Fibroblast of the conjunctiva (primary cell): Measurements from ENCODE around the gene AREL1.

Source experiments
- DNase-seq: peaks from one replicate; pipeline ENCODE4 v3.0.0-alpha.2; 2010; ENCODE audit warnings: low read depth

Gene AREL1

DNA sequence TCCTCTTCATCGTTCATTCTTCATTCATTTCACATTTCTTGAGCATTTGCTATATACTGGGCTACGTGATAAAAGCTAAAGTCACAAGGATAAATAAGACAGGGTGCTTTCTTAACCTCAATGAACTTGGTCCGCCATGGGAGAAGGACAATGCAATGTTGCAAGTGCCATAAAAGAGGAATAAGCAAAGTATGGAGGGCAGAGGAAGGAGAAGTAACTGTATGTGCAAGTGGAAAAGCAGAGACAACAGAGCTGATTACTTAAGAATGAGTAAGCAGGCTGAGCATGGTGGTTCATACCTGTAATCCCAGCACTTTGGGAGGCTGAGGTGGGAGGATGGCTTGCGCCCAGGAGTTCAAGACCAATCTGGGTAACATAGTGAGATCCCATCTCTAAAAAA lies 14.4 kb downstream of the AREL1 start:
- no peak for DNase-seq

DNA sequence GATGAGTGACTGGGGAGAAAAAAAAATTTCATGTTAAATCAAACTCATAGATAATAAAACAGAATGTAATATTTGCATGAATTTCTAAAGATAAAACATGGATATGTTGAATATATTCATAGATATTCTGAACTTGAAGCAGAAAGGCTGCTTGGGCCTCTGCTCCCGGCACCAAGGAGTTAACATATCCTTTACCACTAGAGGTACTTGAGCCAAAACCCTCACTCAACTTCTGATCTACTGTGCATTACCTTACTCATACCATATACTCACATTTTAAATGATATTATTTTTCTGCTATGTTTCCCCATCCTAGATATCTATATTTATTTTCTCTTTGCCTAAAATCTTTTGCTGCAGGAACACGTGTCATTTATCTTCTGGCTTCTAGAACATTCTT lies 14.9 kb downstream of the AREL1 start:
- no peak for DNase-seq

GRCh38 chr14:74697543-74697942 lies 15.3 kb downstream of the AREL1 start:
- DNase-seq: no peak

GRCh38 chr14:74697011-74697410 lies 15.9 kb downstream of the AREL1 start:
- no peak for DNase-seq

- no peak for DNase-seq
Observed at GRCh38 chr14:74695406-74695805, 17.5 kb downstream of the AREL1 start.

- no peak for DNase-seq
Observed at GRCh38 chr14:74693191-74693590, 19.7 kb downstream of the AREL1 start.

GRCh38 chr14:74691456-74691855 lies 21.4 kb downstream of the AREL1 start:
- no peak for DNase-seq

- no peak for DNase-seq
Observed at GRCh38 chr14:74685921-74686678, 26.8 kb downstream of the AREL1 start.

GRCh38 chr14:74685056-74685455 lies 27.8 kb downstream of the AREL1 start:
- no peak for DNase-seq

DNA sequence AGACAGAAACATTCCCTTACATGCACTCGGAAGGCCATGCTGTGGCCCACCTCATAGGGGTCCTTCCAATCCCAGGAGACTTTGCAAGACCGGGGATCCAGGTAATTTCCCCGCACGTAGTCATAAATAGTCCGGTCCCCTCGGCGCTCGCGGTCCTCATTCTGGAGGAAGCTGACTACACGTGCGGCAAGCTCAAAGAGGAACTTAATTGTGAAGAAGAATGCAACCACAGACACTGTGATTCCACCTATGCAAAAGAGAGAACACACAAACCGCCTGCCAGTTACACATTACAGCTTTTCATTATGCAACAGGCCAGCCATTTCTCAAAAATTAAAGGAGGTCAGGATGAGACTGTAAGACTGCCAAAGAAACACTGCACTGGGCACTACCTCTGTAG lies 28.4 kb downstream of the AREL1 start:
- DNase-seq: no peak

DNA sequence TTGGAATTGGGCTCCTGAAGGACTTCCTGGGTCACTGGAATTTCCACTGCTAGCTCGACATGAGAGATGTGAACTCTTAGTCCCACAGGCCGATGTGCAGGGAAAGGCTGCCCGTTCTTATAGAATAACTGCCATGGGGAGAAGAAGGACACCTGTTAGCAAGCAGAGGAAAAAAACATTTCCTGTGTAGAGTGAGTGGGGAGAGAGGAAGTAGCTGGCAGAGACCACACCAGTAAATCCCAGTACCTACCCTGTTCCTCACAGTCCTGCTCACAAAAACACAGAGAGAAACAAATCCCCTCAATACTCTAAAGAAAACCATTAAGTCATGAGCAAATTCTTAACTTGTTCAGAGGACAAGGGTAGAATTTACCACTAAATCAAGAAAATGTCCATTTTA lies 29.5 kb downstream of the AREL1 start:
- no peak for DNase-seq

- no peak for DNase-seq
Observed at GRCh38 chr14:74682169-74682952, 30.5 kb downstream of the AREL1 start.

DNA sequence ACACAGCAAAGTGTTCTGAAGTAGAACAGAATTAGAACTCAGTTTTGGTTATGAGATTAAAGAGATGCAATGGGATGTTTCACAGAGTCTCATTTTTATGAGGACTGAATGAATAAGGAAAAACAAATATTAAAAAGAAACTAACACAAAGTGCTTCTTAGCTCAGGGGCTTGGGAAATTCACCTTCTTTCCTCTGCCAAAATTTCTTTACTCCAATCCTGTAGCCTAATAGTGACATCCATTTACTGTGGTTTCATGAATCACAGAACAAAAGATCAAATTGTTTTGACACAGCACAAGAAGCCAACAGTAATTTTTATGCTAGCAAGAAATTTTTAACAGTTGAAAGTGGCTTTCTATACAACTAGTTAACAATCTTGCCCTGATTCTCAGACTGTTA lies 37.7 kb downstream of the AREL1 start:
- DNase-seq: no peak

- no peak for DNase-seq
Observed at GRCh38 chr14:74673768-74674167, 39.1 kb downstream of the AREL1 start.

DNA sequence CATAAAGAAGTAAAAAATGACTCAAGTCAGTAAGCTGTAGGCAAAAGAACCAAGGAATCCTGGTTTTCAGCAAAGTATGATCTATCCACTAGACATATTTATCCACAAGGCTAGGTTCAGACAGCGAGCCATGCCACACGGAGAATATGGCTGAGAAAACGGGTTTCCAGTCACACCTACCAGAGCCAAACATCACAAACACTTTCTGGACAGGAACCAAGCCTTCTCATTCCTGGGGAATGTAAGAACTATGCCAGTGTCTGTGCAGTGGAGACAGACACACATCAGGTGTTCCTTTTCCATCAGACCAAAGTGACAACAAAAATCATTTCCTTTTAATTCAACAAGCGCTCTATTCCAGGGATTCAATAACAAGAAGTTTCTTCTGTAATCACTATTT lies 41.1 kb downstream of the AREL1 start:
- no peak for DNase-seq

DNA sequence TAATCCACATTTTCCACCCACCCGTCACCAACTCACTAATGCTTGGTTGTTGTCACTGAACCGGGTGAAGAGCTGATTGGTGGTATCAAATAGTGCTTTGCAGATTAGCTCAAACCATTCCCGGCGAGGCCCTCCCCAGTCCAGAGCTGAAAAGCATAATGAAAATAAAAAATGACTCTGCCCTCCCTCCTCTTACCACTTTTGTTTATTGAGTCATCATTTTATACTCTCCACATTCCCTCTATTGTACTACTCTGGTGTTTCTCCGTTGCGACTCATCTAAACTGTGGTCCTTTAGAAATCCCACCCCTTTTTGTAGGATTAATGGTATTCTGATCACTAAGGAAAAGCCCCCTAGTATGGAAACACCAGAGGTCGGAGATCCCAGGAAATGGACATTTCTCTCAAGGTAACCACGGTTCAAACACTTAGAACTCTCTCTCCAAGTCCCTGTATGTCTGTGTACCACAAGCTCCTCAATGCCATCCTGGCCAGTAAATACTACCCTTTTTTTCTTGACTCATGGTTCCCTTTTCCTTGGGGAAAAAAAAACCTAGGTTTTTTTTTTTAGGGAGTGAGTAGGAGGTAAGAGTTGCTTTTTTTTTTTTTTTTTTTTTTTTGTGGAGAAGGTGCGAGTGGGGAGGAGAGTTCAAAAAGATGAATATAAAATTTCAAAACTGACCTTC lies 42.0 kb downstream of the AREL1 start:
- no peak for DNase-seq

DNA sequence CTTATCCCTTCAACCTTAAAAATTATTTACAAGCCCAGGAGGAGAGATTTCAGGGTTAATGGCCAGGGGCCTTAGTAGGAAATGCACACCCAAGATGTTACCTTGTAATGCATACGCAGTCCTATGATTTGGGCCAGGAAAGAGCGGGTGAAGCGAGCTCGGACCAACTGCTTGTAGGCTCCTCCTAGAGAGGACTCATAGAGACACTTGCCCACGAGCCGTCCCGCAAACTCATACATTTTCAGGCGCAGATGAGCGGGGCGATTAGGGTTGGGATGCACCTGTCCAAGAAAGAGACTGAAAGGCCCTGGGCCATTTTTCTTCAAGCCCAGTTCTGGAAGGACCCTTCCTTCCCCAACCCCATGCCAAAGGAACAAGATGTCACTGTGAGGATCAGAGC lies 43.0 kb downstream of the AREL1 start:
- DNase-seq: no peak

- no peak for DNase-seq
Observed at GRCh38 chr14:74669256-74669655, 43.6 kb downstream of the AREL1 start.

- DNase-seq: no peak
Observed at GRCh38 chr14:74667758-74668157, 45.1 kb downstream of the AREL1 start.

DNA sequence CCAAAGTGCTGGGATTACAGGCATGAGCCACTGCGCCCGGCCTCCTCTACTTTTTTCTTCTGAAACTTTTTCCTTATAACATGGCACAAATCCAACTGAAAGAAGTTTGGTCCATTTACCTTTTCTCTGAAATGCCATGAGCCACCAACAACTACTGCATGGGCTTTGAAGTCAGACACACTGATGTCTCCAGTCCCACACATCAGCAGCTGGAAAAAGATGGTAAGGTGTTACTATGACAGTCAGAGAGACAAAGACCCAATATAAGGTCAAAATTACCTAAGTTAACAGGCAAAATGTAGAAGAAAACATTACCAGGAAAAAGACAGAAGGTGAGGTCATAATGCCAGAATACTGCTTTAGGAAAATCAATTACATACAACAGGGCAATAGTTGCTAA lies 48.2 kb downstream of the AREL1 start:
- no peak for DNase-seq

DNA sequence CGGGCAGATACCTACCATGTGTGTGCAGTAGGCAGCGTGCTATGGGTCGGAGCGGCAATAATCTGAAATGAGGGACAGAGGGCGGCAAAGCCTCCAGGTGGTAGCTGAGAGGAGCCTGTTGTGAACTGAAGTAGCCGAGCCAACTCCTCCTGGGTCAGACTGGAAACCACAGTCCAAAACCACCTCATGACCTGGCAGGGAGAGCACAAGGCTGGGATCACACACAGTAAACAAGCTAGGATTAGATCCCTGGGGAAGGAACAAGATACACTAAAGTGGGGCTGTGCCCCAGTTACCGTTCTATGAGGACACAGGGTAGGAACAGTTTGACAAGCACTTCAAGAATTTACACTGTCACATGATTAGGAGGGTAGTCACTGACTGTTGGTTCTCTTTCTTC lies 49.0 kb downstream of the AREL1 start:
- no peak for DNase-seq

DNA sequence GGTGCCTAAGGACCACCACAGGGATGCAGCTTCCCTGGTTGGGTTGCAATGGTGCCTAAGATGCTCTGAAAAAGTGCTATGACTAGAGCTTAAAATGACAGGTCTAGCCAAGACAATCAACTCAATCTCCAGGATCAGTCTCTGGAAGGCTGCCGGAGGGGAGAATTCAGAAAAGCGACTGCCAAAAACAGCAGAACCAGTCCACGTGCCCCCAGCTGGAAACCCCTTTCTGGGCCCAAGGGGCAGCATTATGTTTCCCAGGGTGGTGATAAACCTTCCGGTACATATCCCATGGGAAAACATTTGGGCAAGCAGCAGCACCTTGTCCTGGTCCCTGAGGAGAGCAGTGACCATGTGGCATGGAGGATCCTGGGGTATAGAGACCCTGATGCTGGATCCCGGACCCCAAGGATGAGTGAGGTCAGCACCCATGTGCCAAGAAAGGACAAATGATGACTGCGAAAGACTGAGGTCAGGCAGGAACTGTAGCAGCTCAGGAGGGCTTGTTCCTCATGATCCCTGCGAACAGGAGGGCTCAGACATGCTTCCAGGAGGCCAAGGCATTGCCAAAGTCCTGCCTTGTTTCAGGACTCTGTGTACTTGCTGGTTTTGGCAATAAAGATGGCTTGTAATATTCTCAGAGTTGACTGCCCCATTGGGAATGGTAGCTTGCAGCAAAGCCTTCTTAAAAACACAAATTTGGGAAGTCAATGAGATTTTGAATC lies 51.0 kb downstream of the AREL1 start:
- no peak for DNase-seq
